Hematopoietic multipotent progenitor cell (in vitro differentiated cells): ENCODE results near the gene LYRM7. TPM values are rescaled to one million over a fixed set of nuclear protein-coding genes. Genes with fewer than 3 reads are reported as not detected.
"Not testable (repeated sequence)": the region's sequence is repeated elsewhere in the genome, so short reads cannot be mapped to it uniquely, and the experiment has no call there.

Experiments
- DNase-seq, 3 donors: peaks; one replicate each; pipeline ENCODE4 v3.0.0-alpha.2; 2011 to 2015; ENCODE audit warnings: low read depth in 2 of 3, low spot score in 2 of 3
- total RNA-seq: library from RNA; depleted of rRNA; stranded (reverse); fragments of >200 nt; gene quantifications from one replicate; pipeline ENCODE4 v1.2.3, GENCODE V29; 2012

Gene LYRM7
- total RNA-seq, 1 donor: 3.0 TPM

- DNase-seq: no peak
Measured at GRCh38 chr5:131218392-131218791, 47.6 kb downstream of the LYRM7 start.

GRCh38 chr5:131220566-131220965, 49.8 kb downstream of the LYRM7 start:
- DNase-seq: no peak

- no peak for DNase-seq
Measured at GRCh38 chr5:131221008-131221703, 50.4 kb downstream of the LYRM7 start.

- no peak for DNase-seq
Measured at GRCh38 chr5:131221888-131222287, 51.1 kb downstream of the LYRM7 start.

GRCh38 chr5:131222731-131223130, 52.0 kb downstream of the LYRM7 start:
- no peak for DNase-seq

- no peak for DNase-seq
Measured at GRCh38 chr5:131223751-131224386, 53.1 kb downstream of the LYRM7 start.

- DNase-seq: peak in 1 of 3 donors; percentile 56
Measured at GRCh38 chr5:131224387-131225201, 53.9 kb downstream of the LYRM7 start.

GRCh38 chr5:131225282-131225974, 54.7 kb downstream of the LYRM7 start:
- no peak for DNase-seq

GRCh38 chr5:131226899-131227298, 56.2 kb downstream of the LYRM7 start:
- no peak for DNase-seq

- DNase-seq: no peak
Measured at GRCh38 chr5:131228646-131229045, 57.9 kb downstream of the LYRM7 start.

GRCh38 chr5:131229623-131230022, 58.9 kb downstream of the LYRM7 start:
- DNase-seq: no peak

- no peak for DNase-seq
Measured at GRCh38 chr5:131230406-131230805, 59.7 kb downstream of the LYRM7 start.

- no peak for DNase-seq
Measured at GRCh38 chr5:131239686-131240085, 68.9 kb downstream of the LYRM7 start.

GRCh38 chr5:131242728-131243255, 72.0 kb downstream of the LYRM7 start:
- DNase-seq: no peak

- no peak for DNase-seq
Measured at GRCh38 chr5:131245312-131245711, 74.6 kb downstream of the LYRM7 start.

GRCh38 chr5:131245948-131246347, 75.2 kb downstream of the LYRM7 start:
- no peak for DNase-seq

- peak in 1 of 3 donors; percentile 30 for DNase-seq
Measured at GRCh38 chr5:131246504-131246903, 75.8 kb downstream of the LYRM7 start.

GRCh38 chr5:131250751-131251475, 80.2 kb downstream of the LYRM7 start:
- DNase-seq: no peak

- DNase-seq: peak; percentile 67 to 95 (median 90)
Measured at GRCh38 chr5:131252824-131253171, 82.1 kb downstream of the LYRM7 start.

- DNase-seq: not testable (repeated sequence)
Measured at GRCh38 chr5:131254025-131254424, 83.3 kb downstream of the LYRM7 start.
